ENCODE results near the gene MRPL57. TPM values are rescaled to one million over a fixed set of nuclear protein-coding genes. Genes with fewer than 3 reads are reported as not detected.
"Not testable (repeated sequence)": the region's sequence is repeated elsewhere in the genome, so short reads cannot be mapped to it uniquely, and the experiment has no call there.

Gene MRPL57
- total RNA-seq, 1 donor from 2014 or later: 12.2 TPM

DNA sequence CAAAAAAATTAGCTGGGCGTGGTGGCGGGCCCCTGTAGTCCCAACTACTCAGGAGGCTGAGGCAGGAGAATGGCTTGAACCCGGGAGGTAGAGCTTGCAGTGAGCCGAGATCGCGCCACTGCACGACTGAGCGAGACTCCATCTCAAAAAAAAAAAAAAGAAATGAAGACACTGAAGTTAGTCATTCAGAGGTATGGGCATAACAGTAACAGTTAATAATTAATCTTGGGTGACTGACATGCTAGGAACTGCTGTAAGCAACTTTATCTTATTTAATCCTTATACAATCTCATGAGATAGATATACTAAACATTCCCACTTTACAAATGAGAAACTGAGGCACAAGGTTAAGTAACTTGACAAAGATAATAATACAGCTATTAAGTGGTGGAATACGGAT, 5.0 kb upstream of the MRPL57 start:
- intact Hi-C loops (cut with micrococcal nuclease): loop anchor here (10.0 kb wide), 1 partner anchor 467 kb away; the partner anchor contains the start of gene IL17D
- H3K27ac Mint-ChIP-seq: no peak overlapping the region
- peaks cover 8% of the 10 kb centered on the region for H3K4me1 Mint-ChIP-seq
- H3K4me3 Mint-ChIP-seq: no peak overlapping the region
- CTCF ChIA-PET: no interaction called here
- POLR2A ChIA-PET: no interaction called here
- H3K36me3 Mint-ChIP-seq (ENCODE audit: low read depth): peaks cover 2% of the 10 kb centered on the region
- no peaks in the 10 kb centered on the region for H3K9me3 Mint-ChIP-seq
- TF ChIP-seq, protein P1, sequence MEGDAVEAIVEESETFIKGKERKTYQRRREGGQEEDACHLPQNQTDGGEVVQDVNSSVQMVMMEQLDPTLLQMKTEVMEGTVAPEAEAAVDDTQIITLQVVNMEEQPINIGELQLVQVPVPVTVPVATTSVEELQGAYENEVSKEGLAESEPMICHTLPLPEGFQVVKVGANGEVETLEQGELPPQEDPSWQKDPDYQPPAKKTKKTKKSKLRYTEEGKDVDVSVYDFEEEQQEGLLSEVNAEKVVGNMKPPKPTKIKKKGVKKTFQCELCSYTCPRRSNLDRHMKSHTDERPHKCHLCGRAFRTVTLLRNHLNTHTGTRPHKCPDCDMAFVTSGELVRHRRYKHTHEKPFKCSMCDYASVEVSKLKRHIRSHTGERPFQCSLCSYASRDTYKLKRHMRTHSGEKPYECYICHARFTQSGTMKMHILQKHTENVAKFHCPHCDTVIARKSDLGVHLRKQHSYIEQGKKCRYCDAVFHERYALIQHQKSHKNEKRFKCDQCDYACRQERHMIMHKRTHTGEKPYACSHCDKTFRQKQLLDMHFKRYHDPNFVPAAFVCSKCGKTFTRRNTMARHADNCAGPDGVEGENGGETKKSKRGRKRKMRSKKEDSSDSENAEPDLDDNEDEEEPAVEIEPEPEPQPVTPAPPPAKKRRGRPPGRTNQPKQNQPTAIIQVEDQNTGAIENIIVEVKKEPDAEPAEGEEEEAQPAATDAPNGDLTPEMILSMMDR (IDR thresholded peaks at IDR 0.05): no peak
- DNase-seq: no peak
- no peak for ATAC-seq (ENCODE audit: low read depth)
- H3K27me3 Mint-ChIP-seq: no peaks in the 10 kb centered on the region

DNA sequence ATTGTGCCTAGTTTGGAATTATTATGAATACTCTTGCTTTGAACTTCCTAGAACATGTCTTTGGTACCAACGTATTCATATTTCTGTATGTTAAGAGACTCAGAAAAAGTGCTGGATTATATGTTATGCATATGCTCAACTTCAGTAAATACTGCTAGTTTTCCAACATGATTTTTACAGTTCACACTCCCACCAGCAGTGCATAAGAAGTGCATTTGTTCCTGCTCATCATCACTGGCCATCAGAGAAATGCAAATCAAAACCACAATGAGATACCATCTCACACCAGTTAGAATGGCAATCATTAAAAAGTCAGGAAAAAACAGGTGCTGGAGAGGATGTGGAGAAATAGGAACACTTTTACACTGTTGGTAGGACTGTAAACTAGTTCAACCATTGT, 2.7 kb upstream of the MRPL57 start:
- ATAC-seq (ENCODE audit: low read depth); H3K27me3 Mint-ChIP-seq; CTCF ChIA-PET; H3K9me3 Mint-ChIP-seq; POLR2A ChIA-PET; H3K27ac Mint-ChIP-seq; H3K4me3 Mint-ChIP-seq; H3K36me3 Mint-ChIP-seq (ENCODE audit: low read depth); DNase-seq: not testable (repeated sequence)
- intact Hi-C loops (cut with micrococcal nuclease): loop anchor here (10.0 kb wide), 1 partner anchor 469 kb away; the partner anchor contains the start of gene IL17D
- H3K4me1 Mint-ChIP-seq: peaks cover 22% of the 10 kb centered on the region

DNA sequence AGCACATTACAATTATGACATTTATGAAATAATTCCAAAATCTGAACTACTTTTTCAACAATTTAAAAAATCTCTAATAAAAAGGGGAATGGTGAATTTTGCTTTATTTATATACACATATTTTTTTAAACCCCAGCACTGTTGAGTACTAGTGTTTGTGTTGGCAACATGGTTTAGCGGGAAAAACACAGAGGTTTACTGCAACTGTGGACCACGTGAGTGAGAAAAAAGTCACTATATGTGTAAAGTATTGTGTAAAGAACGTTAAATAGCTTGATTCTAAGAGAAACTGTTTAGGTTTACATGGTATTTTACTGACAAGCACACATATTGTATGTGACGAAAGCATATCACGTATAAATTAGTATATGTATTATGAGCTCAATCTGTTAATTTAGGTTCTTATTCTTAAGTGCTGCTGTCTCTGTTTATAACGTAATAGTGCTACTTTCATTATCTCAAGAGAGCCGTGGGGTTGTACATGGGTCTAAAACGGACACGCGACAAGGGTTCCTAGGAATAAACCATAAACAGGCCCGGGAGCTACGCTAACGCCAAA, 723 bp upstream of the MRPL57 start:
- H3K9me3 Mint-ChIP-seq: no peaks in the 10 kb centered on the region
- peak overlapping the region; percentile 91 for H3K27ac Mint-ChIP-seq
- peaks cover 7% of the 10 kb centered on the region for H3K36me3 Mint-ChIP-seq (ENCODE audit: low read depth)
- peaks cover 22% of the 10 kb centered on the region for H3K4me1 Mint-ChIP-seq
- no peak for ATAC-seq (ENCODE audit: low read depth)
- CTCF ChIA-PET: interaction anchor here (1.4 to 1.5 kb wide), 2 partner anchors 232 to 683 kb away, joined by 3 to 7 read pairs; no protein-coding TSS in a partner anchor
- POLR2A ChIA-PET: interaction anchor here (1.6 to 2.3 kb wide), 7 partner anchors 38 to 428 kb away, joined by 5 to 15 read pairs (median 9); partner anchors contain the start of genes EEF1AKMT1, MICU2, XPO4 and ZDHHC20
- no peak for DNase-seq
- TF ChIP-seq, protein P1 (IDR thresholded peaks at IDR 0.05): no peak
- intact Hi-C loops (cut with micrococcal nuclease): loop anchor here (1.0 to 10.0 kb wide), 9 partner anchors 65 to 492 kb away; partner anchors contain the start of genes IL17D, LATS2, MICU2 and ZDHHC20
- no peaks in the 10 kb centered on the region for H3K27me3 Mint-ChIP-seq
- peak overlapping the region; percentile 96 for H3K4me3 Mint-ChIP-seq

- TF ChIP-seq, protein P1 (IDR thresholded peaks at IDR 0.05): no peak
Observed at GRCh38 chr13:21176982-21177284, 475 bp downstream of the MRPL57 start.

GRCh38 chr13:21181671-21182070, 5.2 kb downstream of the MRPL57 start:
- ATAC-seq (ENCODE audit: low read depth) (no peak), DNase-seq (no peak)
- CTCF ChIA-PET: no interaction called here
- POLR2A ChIA-PET: no interaction called here
- intact Hi-C loops (cut with micrococcal nuclease): no loop called here
- Mint-ChIP-seq H3K27ac (no peak overlapping the region), H3K4me1 (peaks cover 13% of the 10 kb centered on the region), H3K36me3 (ENCODE audit: low read depth) (peaks cover 3% of the 10 kb centered on the region), H3K27me3 (no peaks in the 10 kb centered on the region), H3K9me3 (no peaks in the 10 kb centered on the region), H3K4me3 (no peak overlapping the region)
- TF ChIP-seq, protein P1 (IDR thresholded peaks at IDR 0.05): no peak

More at GRCh38 chr13:21176982-21177284, 475 bp downstream of the MRPL57 start:
- ATAC-seq (ENCODE audit: low read depth) (peak; percentile 35), DNase-seq (no peak)
- Mint-ChIP-seq H3K9me3 (no peaks in the 10 kb centered on the region), H3K4me1 (peaks cover 22% of the 10 kb centered on the region), H3K27me3 (no peaks in the 10 kb centered on the region), H3K4me3 (peak overlapping the region; percentile 96), H3K27ac (peak overlapping the region; percentile 91), H3K36me3 (ENCODE audit: low read depth) (peaks cover 7% of the 10 kb centered on the region)
- ChIA-PET POLR2A (interaction anchor here (0.5 to 2.3 kb wide), 12 partner anchors 11 to 646 kb away, joined by 3 to 15 read pairs (median 6); partner anchors contain the start of genes EEF1AKMT1, FGF9, MICU2 and XPO4), CTCF (interaction anchor here (0.6 to 1.5 kb wide), 5 partner anchors 120 to 684 kb away, joined by 3 to 7 read pairs (median 3); no protein-coding TSS in a partner anchor)
- intact Hi-C loops (cut with micrococcal nuclease): loop anchor here (1.0 to 10.0 kb wide), 9 partner anchors 67 to 490 kb away; partner anchors contain the start of genes IL17D, LATS2, MICU2 and ZDHHC20

DNA sequence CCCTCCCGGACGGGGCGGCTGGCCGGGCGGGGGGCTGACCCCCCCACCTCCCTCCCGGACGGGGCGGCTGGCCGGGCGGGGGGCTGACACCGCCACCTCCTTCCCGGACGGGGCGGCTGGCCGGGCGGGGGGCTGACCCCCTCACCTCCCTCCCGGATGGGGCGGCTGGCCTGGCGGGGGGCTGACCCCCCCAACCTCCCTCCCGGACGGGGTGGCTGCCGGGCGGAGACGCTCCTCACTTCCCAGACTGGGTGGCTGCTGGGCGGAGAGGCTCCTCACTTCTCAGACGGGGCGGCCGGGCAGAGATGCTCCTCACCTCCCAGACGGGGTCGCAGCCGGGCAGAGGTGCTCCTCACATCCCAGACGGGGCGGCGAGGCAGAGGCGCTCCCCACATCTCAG, 10.0 kb downstream of the MRPL57 start:
- H3K4me3 Mint-ChIP-seq; H3K9me3 Mint-ChIP-seq; H3K27ac Mint-ChIP-seq; DNase-seq; H3K27me3 Mint-ChIP-seq; ATAC-seq (ENCODE audit: low read depth); POLR2A ChIA-PET; H3K36me3 Mint-ChIP-seq (ENCODE audit: low read depth); H3K4me1 Mint-ChIP-seq; CTCF ChIA-PET; intact Hi-C loops (cut with micrococcal nuclease): not testable (repeated sequence)

DNA sequence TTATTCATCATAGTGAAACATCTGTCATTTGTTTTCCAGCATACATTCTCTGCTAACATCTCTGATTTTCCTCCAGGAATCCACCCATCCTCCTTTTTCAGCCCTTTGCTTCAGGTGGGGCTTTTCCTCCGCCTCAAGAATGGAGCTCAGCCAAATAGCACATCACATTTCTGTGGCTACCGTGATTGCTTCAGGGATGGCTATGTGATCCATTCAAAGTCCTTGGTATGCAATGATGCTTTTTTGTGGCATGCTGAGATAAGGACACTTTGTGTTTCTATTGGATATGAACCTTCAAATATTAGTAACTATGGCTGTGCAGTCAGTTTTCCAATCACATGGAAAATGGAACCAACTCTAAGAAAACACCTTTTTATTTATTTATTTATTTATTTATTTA, 18.3 kb downstream of the MRPL57 start:
- H3K27ac Mint-ChIP-seq; CTCF ChIA-PET; H3K36me3 Mint-ChIP-seq (ENCODE audit: low read depth); ATAC-seq (ENCODE audit: low read depth); H3K27me3 Mint-ChIP-seq; POLR2A ChIA-PET; intact Hi-C loops (cut with micrococcal nuclease); H3K9me3 Mint-ChIP-seq; H3K4me1 Mint-ChIP-seq; H3K4me3 Mint-ChIP-seq; DNase-seq: not testable (repeated sequence)

DNA sequence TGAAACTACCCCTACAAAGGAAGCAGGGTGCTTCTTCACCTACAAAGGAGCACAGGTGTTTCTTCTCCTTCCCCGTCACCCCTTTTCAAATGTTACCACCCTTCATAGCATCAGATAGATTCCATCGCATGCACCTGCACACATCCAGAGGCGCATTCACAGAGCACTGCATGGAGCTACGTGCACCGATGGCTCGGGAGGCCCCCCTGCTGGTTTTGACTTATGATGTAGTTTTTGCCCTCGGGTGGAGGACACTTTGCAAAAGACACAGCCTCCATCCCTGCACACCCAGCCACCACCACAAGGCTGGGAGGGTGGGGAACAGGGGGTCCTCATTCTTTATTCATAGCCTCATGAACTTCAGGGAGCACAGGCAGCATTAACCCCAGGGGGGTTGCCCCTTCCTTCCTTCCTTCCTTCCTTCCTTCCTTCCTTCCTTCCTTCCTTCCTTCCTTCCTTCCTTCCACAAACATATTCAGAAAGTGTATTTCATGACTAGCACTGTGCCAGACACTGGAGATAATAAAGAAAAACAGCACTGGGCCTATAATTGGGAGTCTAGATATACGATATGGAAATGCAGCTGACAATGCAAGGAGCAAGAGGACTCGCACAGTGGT, 21.3 kb downstream of the MRPL57 start:
- ATAC-seq (ENCODE audit: low read depth); H3K4me1 Mint-ChIP-seq; H3K36me3 Mint-ChIP-seq (ENCODE audit: low read depth); H3K4me3 Mint-ChIP-seq; H3K9me3 Mint-ChIP-seq; H3K27ac Mint-ChIP-seq; CTCF ChIA-PET; intact Hi-C loops (cut with micrococcal nuclease); H3K27me3 Mint-ChIP-seq; POLR2A ChIA-PET; DNase-seq: not testable (repeated sequence)

Measured in activated B cell treated with CpG ODN at 0.5 μM for 24 hours (primary cell).